Neural cell (in vitro differentiated cells): ENCODE results near the gene CLIP4. TPM values are rescaled to one million over a fixed set of nuclear protein-coding genes. Genes with fewer than 3 reads are reported as not detected.

ENCODE experiments used
- H2AFZ ChIP-seq: fragments of 200-600, 300-800 bp; sonication (generic), shearing (Covaris generic); 2 replicates; pipeline ENCODE4 v1.6.0; 2014; ENCODE audit warnings: low read depth, mild to moderate bottlenecking, antibody characterized with exemption, low read length, moderate library complexity
- H3F3A ChIP-seq: fragments of 200-600 bp; shearing (Covaris generic); 2 replicates; pipeline ENCODE4 v1.6.1; 2016; ENCODE audit warnings: mild to moderate bottlenecking, moderate library complexity, mixed read lengths, antibody characterized with exemption, low read length; ENCODE audit not compliant: insufficient read depth, poor library complexity, severe bottlenecking
- H3K27ac ChIP-seq: fragments of 200-600, 300-800 bp; sonication (generic), shearing (Covaris generic); 2 replicates; pipeline ENCODE4 v1.5.1; 2014; ENCODE audit warnings: mild to moderate bottlenecking, low read length, moderate library complexity
- H3K27me3 ChIP-seq: fragments of 300-800, 200-600 bp; sonication (generic), shearing (Covaris generic); 2 replicates; pipeline ENCODE4 v1.6.0; 2014; ENCODE audit warnings: mild to moderate bottlenecking, low read depth, low read length, moderate library complexity; ENCODE audit not compliant: insufficient read depth
- H3K36me3 ChIP-seq: fragments of 300-800, 200-600 bp; sonication (generic), shearing (Covaris generic); 2 replicates; pipeline ENCODE4 v1.5.1; 2014; ENCODE audit warnings: mild to moderate bottlenecking, antibody characterized with exemption, low read length, moderate library complexity; ENCODE audit not compliant: insufficient read depth
- H3K4me2 ChIP-seq: fragments of 300-800, 200-600 bp; sonication (generic), shearing (Covaris generic); 2 replicates; pipeline ENCODE4 v1.6.0; 2014; ENCODE audit warnings: mild to moderate bottlenecking, low read length
- H3K4me3 ChIP-seq: fragments of 300-800, 200-600 bp; sonication (generic), shearing (Covaris generic); 2 replicates; pipeline ENCODE4 v1.5.1; 2014; ENCODE audit warnings: mild to moderate bottlenecking, low read length, moderate library complexity
- H3K79me2 ChIP-seq: fragments of 200-600 bp; shearing (Covaris generic); replicated peaks from 2 replicates; pipeline ENCODE4 v1.6.0; 2014; ENCODE audit warnings: mild to moderate bottlenecking, low read length, moderate library complexity; ENCODE audit not compliant: insufficient read depth
- H3K9ac ChIP-seq: fragments of 300-800, 200-600 bp; sonication (generic), shearing (Covaris generic); 2 replicates; pipeline ENCODE4 v1.6.1; 2016; ENCODE audit warnings: mild to moderate bottlenecking, low read length, mixed read lengths
- H3K9me2 ChIP-seq: fragments of 200-600 bp; shearing (Covaris generic); 2 replicates; pipeline ENCODE4 v1.6.1; 2016; ENCODE audit warnings: mild to moderate bottlenecking, low read length, mixed read lengths; ENCODE audit not compliant: insufficient read depth
- H3K9me3 ChIP-seq: fragments of 200-600, 300-800 bp; sonication (generic), shearing (Covaris generic); 2 replicates; pipeline ENCODE4 v1.6.1; 2016; ENCODE audit warnings: mild to moderate bottlenecking, mixed run types, low read length, moderate library complexity, mixed read lengths
- H4K20me1 ChIP-seq: fragments of 200-600 bp; shearing (Covaris generic); 2 replicates; pipeline ENCODE4 v1.6.1; 2016; ENCODE audit warnings: mild to moderate bottlenecking, mixed run types; ENCODE audit not compliant: insufficient read depth
- CTCF ChIP-seq: fragments of 450-650 bp; IDR thresholded peaks from 2 replicates; pipeline ENCODE4 v1.5.1; 2014; ENCODE audit warnings: antibody characterized with exemption, mild to moderate bottlenecking, moderate library complexity; ENCODE audit not compliant: poor library complexity, severe bottlenecking
- EP300 ChIP-seq: fragments of 450-650 bp; conservative IDR thresholded peaks from 2 replicates; pipeline ENCODE4 v1.6.1; 2014; ENCODE audit warnings: antibody characterized with exemption, mild to moderate bottlenecking, moderate library complexity; ENCODE audit not compliant: poor library complexity, severe bottlenecking
- EZH2 ChIP-seq: fragments of 200-600, 300-800 bp; shearing (Covaris generic), sonication (generic); IDR thresholded peaks from 2 replicates; pipeline ENCODE4 v1.6.1; 2014; ENCODE audit warnings: antibody characterized with exemption, low read length, borderline replicate concordance, mild to moderate bottlenecking; ENCODE audit not compliant: insufficient read depth, poor library complexity, severe bottlenecking
- MXI1 ChIP-seq: fragments of 450-650 bp; conservative IDR thresholded peaks from 2 replicates; pipeline ENCODE4 v1.6.1; 2014; ENCODE audit warnings: antibody characterized with exemption, mild to moderate bottlenecking; ENCODE audit not compliant: poor library complexity, severe bottlenecking
- POLR2AphosphoS5 ChIP-seq: IDR thresholded peaks from 2 replicates; pipeline ENCODE4 v1.6.1; 2012
- RAD21 ChIP-seq: fragments of 450-650 bp; conservative IDR thresholded peaks from 2 replicates; pipeline ENCODE4 v1.6.1; 2014; ENCODE audit warnings: antibody characterized with exemption, mild to moderate bottlenecking, moderate library complexity
- REST ChIP-seq: IDR thresholded peaks from 2 replicates; pipeline ENCODE4 v1.6.1; 2012; ENCODE audit warnings: borderline replicate concordance
- SMC3 ChIP-seq: fragments of 450-650 bp; conservative IDR thresholded peaks from 2 replicates; pipeline ENCODE4 v1.6.1; 2014; ENCODE audit warnings: antibody characterized with exemption, mild to moderate bottlenecking, moderate library complexity; ENCODE audit not compliant: poor library complexity
- TAF1 ChIP-seq: IDR thresholded peaks from 2 replicates; pipeline ENCODE4 v1.6.1; 2012; ENCODE audit warnings: low read depth
- polyA plus RNA-seq: library from polyadenylated mRNA; depleted of rRNA; stranded (reverse); fragments of >200 nt; gene quantifications from 2 replicates; pipeline ENCODE4 v1.2.3, GENCODE V29; 2014

The CLIP4 gene
- polyA plus RNA-seq, 1 donor from 2014 or later: 10.2 TPM

- Histone ChIP-seq H3K4me2 (no peak overlapping the region), H3K4me3 (no peak overlapping the region), H3F3A (no peaks in the 10 kb centered on the region), H3K27me3 (no peaks in the 10 kb centered on the region), H3K9me3 (no peaks in the 10 kb centered on the region), H3K79me2 (no peaks in the 10 kb centered on the region), H3K9ac (no peak overlapping the region), H3K9me2 (no peaks in the 10 kb centered on the region), H2AFZ (no peak overlapping the region), H4K20me1 (no peaks in the 10 kb centered on the region), H3K27ac (no peak overlapping the region), H3K36me3 (no peaks in the 10 kb centered on the region)
- TF ChIP-seq RAD21 (no peak), POLR2AphosphoS5 (no peak), TAF1 (no peak), MXI1 (no peak), CTCF (no peak)
Measured at GRCh38 chr2:29130295-29130694, 15.1 kb downstream of the CLIP4 start.

- Histone ChIP-seq H3K9me3 (no peaks in the 10 kb centered on the region), H3K9me2 (no peaks in the 10 kb centered on the region), H4K20me1 (no peaks in the 10 kb centered on the region), H3K4me3 (no peak overlapping the region), H2AFZ (no peak overlapping the region), H3K79me2 (no peaks in the 10 kb centered on the region), H3K4me2 (no peak overlapping the region), H3K36me3 (no peaks in the 10 kb centered on the region), H3K27me3 (no peaks in the 10 kb centered on the region), H3K9ac (no peak overlapping the region), H3F3A (no peaks in the 10 kb centered on the region), H3K27ac (no peak overlapping the region)
- no peak for TF ChIP-seq POLR2AphosphoS5
- no peak for TF ChIP-seq TAF1
- no peak for TF ChIP-seq EP300
- TF ChIP-seq REST: no peak
- no peak for TF ChIP-seq EZH2
- TF ChIP-seq RAD21: no peak
- no peak for TF ChIP-seq SMC3
- no peak for TF ChIP-seq CTCF
- TF ChIP-seq MXI1: no peak
Measured at GRCh38 chr2:29134933-29135332, 19.7 kb downstream of the CLIP4 start.
